HEK293T (cell line): Measurements from ENCODE around the gene KLK12.

Experiments
- ARNT ChIP-seq: fragments of 450-650 bp; IDR thresholded peaks from 2 replicates; pipeline ENCODE4 v1.6.1; 2017; ENCODE audit warnings: mild to moderate bottlenecking
- BHLHE40 ChIP-seq: fragments of 450-650 bp; IDR thresholded peaks from 2 replicates; pipeline ENCODE4 v1.6.1; 2016; ENCODE audit warnings: mild to moderate bottlenecking, moderate library complexity, borderline replicate concordance
- ELF4 ChIP-seq: fragments of 450-650 bp; IDR thresholded peaks from 2 replicates; pipeline ENCODE4 v1.6.1; 2017; ENCODE audit warnings: antibody characterized with exemption
- FOXA1 ChIP-seq: fragments of 450-650 bp; IDR thresholded peaks from 2 replicates; pipeline ENCODE4 v1.6.1; 2016; ENCODE audit warnings: mild to moderate bottlenecking
- FOXK2 ChIP-seq: fragments of 450-650 bp; IDR thresholded peaks from 2 replicates; pipeline ENCODE4 v1.6.1; 2016; ENCODE audit warnings: mild to moderate bottlenecking
- FOXM1 ChIP-seq: fragments of 450-650 bp; IDR thresholded peaks from 2 replicates; pipeline ENCODE4 v1.6.1; 2017; ENCODE audit warnings: mild to moderate bottlenecking, borderline replicate concordance
- HDGF ChIP-seq: fragments of 450-650 bp; IDR thresholded peaks from 2 replicates; pipeline ENCODE4 v1.6.1; 2017; ENCODE audit warnings: antibody characterized with exemption, borderline replicate concordance
- L3MBTL2 ChIP-seq: fragments of 450-650 bp; conservative IDR thresholded peaks from 2 replicates; pipeline ENCODE4 v1.6.1; 2016; ENCODE audit warnings: mild to moderate bottlenecking
- LEF1 ChIP-seq: fragments of 450-650 bp; IDR thresholded peaks from 2 replicates; pipeline ENCODE4 v1.6.1; 2017; ENCODE audit warnings: mild to moderate bottlenecking, borderline replicate concordance
- SP1 ChIP-seq: fragments of 450-650 bp; IDR thresholded peaks from 2 replicates; pipeline ENCODE4 v1.6.1; 2017
- SUZ12 ChIP-seq: fragments of 450-650 bp; IDR thresholded peaks from 2 replicates; pipeline ENCODE4 v1.6.1; 2016; ENCODE audit warnings: mild to moderate bottlenecking
- TARDBP ChIP-seq: fragments of 450-650 bp; IDR thresholded peaks from 2 replicates; pipeline ENCODE4 v1.6.1; 2016
- TF ChIP-seq, protein P1 (sequence below): fragments of 450-650 bp; IDR thresholded peaks from 2 replicates; pipeline ENCODE4 v1.6.1; 2016

DNA sequence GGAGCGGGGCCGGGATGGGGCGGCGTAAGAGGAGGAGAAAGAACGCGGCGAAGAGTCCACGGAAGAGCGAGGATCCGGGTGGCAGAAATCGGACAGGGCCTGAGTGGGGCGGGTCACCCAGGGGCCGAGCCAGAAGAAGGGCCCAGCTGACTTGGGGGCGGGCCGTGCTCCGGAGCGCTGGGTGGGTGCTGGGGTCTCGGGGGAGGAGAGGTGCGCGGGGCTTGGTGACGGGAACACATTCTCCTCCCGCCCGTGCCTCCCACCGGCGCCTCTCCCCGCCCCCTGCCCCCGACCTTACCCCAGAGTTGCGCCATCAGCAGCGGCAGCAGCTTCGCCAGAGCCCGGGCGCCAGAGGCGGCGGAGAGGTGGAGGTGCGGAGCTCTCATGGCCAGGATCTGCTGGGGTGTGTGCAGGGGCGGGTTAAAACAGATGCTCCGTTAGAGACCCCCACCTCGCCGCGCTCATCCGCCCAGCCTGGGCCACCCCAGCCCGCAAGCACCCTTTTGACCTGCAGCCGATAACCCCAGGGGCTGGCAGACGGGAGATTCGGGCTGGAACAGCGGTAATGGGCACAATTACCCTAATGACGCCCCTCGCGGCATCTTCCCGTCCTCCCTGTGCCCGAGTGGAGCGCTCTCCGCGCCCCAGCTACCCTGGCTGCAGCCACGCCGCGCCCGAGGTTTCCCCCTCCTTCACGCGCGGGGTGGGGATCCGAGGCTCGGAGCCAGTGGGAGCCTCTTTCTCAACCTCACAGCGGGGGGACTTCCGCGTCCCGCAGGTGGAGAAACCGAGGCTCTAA, 15.9 kb downstream of the KLK12 start:
- no peak for TF ChIP-seq SP1
- TF ChIP-seq FOXK2, result no peak
- no peak for TF ChIP-seq FOXA1
- TF ChIP-seq FOXM1, result no peak
- TF ChIP-seq ELF4, result no peak
- TF ChIP-seq L3MBTL2, result no peak
- no peak for TF ChIP-seq LEF1
- TF ChIP-seq, protein P1, sequence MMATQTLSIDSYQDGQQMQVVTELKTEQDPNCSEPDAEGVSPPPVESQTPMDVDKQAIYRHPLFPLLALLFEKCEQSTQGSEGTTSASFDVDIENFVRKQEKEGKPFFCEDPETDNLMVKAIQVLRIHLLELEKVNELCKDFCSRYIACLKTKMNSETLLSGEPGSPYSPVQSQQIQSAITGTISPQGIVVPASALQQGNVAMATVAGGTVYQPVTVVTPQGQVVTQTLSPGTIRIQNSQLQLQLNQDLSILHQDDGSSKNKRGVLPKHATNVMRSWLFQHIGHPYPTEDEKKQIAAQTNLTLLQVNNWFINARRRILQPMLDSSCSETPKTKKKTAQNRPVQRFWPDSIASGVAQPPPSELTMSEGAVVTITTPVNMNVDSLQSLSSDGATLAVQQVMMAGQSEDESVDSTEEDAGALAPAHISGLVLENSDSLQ, result no peak
- TF ChIP-seq ARNT, result no peak
- no peak for TF ChIP-seq TARDBP
- TF ChIP-seq SUZ12, result no peak
- TF ChIP-seq BHLHE40, result no peak
- TF ChIP-seq HDGF, result no peak
